Measurements from ENCODE around the gene MAP1B. TPM values are rescaled to one million over a fixed set of nuclear protein-coding genes. Genes with fewer than 3 reads are reported as not detected.

The MAP1B gene
- total and polyA plus RNA-seq, 8 donors = 2.1 to 985 (median 24.7) TPM

- peaks cover 0 to 54% (median 10%) of the 10 kb centered on the region in 4 donors for H3K4me1 ChIP-seq
- H3K36me3 ChIP-seq = peaks cover 0 to 28% (median 6%) of the 10 kb centered on the region in 4 donors
- no peak overlapping the region for H3K27ac ChIP-seq
- DNase-seq = no peak
- intact Hi-C loops (cut with DNase I; ENCODE audit: low total_unique reads) = no loop called here
- TF ChIP-seq POLR2AphosphoS5 (IDR thresholded peaks at IDR 0.05) (no peak), CTCF (IDR thresholded peaks at IDR 0.05) (no peak), EP300 (IDR thresholded peaks at IDR 0.05) (no peak), POLR2A (IDR thresholded peaks at IDR 0.05) (no peak)
- H3K9me3 ChIP-seq = no peaks in the 10 kb centered on the region
- H3K27me3 ChIP-seq = peaks cover 0 to 14% (median 0%) of the 10 kb centered on the region in 3 donors
- 86 to 93% (median 88%) methylated on average over 7 of the region's 7 CpGs for WGBS, 5 donors
- H3K4me3 ChIP-seq = no peak overlapping the region
Observed at GRCh38 chr5:72182686-72183085, 75.4 kb downstream of the MAP1B start.

GRCh38 chr5:72183101-72183520 is 75.8 kb downstream of the MAP1B start:
- Histone ChIP-seq H3K27ac (peak overlapping the region in 1 of 5 donors; percentile 4), H3K27me3 (peaks cover 0 to 14% (median 0%) of the 10 kb centered on the region in 3 donors), H3K36me3 (peaks cover 0 to 32% (median 8%) of the 10 kb centered on the region in 4 donors), H3K9me3 (no peaks in the 10 kb centered on the region), H3K4me3 (no peak overlapping the region), H3K4me1 (peaks cover 0 to 54% (median 10%) of the 10 kb centered on the region in 4 donors)
- no peak for DNase-seq
- no peak for TF ChIP-seq EP300 (IDR thresholded peaks at IDR 0.05)
- TF ChIP-seq POLR2A (IDR thresholded peaks at IDR 0.05) = no peak
- no peak for TF ChIP-seq CTCF (IDR thresholded peaks at IDR 0.05)
- TF ChIP-seq POLR2AphosphoS5 (IDR thresholded peaks at IDR 0.05) = no peak
- intact Hi-C loops (cut with DNase I; ENCODE audit: low total_unique reads) = no loop called here
- WGBS, 5 donors = 60 to 85% (median 75%) methylated on average over 7 of the region's 7 CpGs

- Histone ChIP-seq H3K27ac (no peak overlapping the region), H3K9me3 (no peaks in the 10 kb centered on the region), H3K4me1 (peaks cover 0 to 48% (median 8%) of the 10 kb centered on the region in 4 donors), H3K36me3 (peaks cover 0 to 43% (median 10%) of the 10 kb centered on the region in 4 donors), H3K4me3 (no peak overlapping the region), H3K27me3 (peaks cover 0 to 14% (median 0%) of the 10 kb centered on the region in 3 donors)
- WGBS, 5 donors = 76 to 84% (median 80%) methylated on average over 3 of the region's 3 CpGs
- DNase-seq = peak in 1 of 2 donors; percentile 23
- intact Hi-C loops (cut with DNase I; ENCODE audit: low total_unique reads) = no loop called here
- TF ChIP-seq POLR2A (IDR thresholded peaks at IDR 0.05) = no peak
- TF ChIP-seq EP300 (IDR thresholded peaks at IDR 0.05) = no peak
- no peak for TF ChIP-seq POLR2AphosphoS5 (IDR thresholded peaks at IDR 0.05)
- TF ChIP-seq CTCF (IDR thresholded peaks at IDR 0.05) = no peak
Observed at GRCh38 chr5:72184408-72184807, 77.1 kb downstream of the MAP1B start.

- WGBS, 5 donors = 72 to 86% (median 82%) methylated on average over 10 of the region's 10 CpGs
- Histone ChIP-seq H3K9me3 (no peaks in the 10 kb centered on the region), H3K27ac (no peak overlapping the region), H3K36me3 (peaks cover 0 to 43% (median 10%) of the 10 kb centered on the region in 4 donors), H3K4me1 (peaks cover 0 to 36% (median 4%) of the 10 kb centered on the region in 4 donors), H3K27me3 (peaks cover 0 to 14% (median 0%) of the 10 kb centered on the region in 3 donors), H3K4me3 (no peak overlapping the region)
- intact Hi-C loops (cut with DNase I; ENCODE audit: low total_unique reads) = no loop called here
- TF ChIP-seq EP300 (IDR thresholded peaks at IDR 0.05) (no peak), POLR2AphosphoS5 (IDR thresholded peaks at IDR 0.05) (no peak), POLR2A (IDR thresholded peaks at IDR 0.05) (no peak), CTCF (IDR thresholded peaks at IDR 0.05) (no peak)
- DNase-seq = peak in 1 of 2 donors; percentile 46
Observed at GRCh38 chr5:72185496-72186329, 78.4 kb downstream of the MAP1B start.
